ENCODE data around the gene PAX1.

The PAX1 gene

GRCh38 chr20:21741266-21741665 lies 35.8 kb downstream of the PAX1 start:
- FAIRE-seq = no peak

GRCh38 chr20:21762646-21763045 lies 57.2 kb downstream of the PAX1 start:
- no peak for FAIRE-seq

- no peak for FAIRE-seq
These were observed 61.8 kb downstream of the PAX1 start for GRCh38 chr20:21767200-21767738.

GRCh38 chr20:21767739-21768223 lies 62.3 kb downstream of the PAX1 start:
- no peak for FAIRE-seq
